Osteocyte (in vitro differentiated cells): Measurements from ENCODE around the gene MYH1. TPM values are rescaled to one million over a fixed set of nuclear protein-coding genes. Genes with fewer than 3 reads are reported as not detected.

Experiments
- DNase-seq: peaks from one replicate; pipeline ENCODE4 v3.0.0; 2021; ENCODE audit warnings: mixed read lengths; ENCODE audit not compliant: unreplicated experiment; ENCODE audit errors: extremely low spot score
- H3K27ac Mint-ChIP-seq: one replicate; pipeline ENCODE4 v1.8.0; 2021; ENCODE audit warnings: mild to moderate bottlenecking, mixed read lengths; ENCODE audit not compliant: unreplicated experiment
- H3K27me3 Mint-ChIP-seq: one replicate; pipeline ENCODE4 v1.8.0; 2021; ENCODE audit warnings: mixed read lengths; ENCODE audit not compliant: unreplicated experiment
- H3K36me3 Mint-ChIP-seq: one replicate; pipeline ENCODE4 v1.8.0; 2021; ENCODE audit warnings: mixed read lengths; ENCODE audit not compliant: unreplicated experiment
- H3K4me1 Mint-ChIP-seq: one replicate; pipeline ENCODE4 v1.8.0; 2021; ENCODE audit warnings: mixed read lengths; ENCODE audit not compliant: unreplicated experiment
- H3K4me3 Mint-ChIP-seq: one replicate; pipeline ENCODE4 v1.8.0; 2021; ENCODE audit warnings: mild to moderate bottlenecking, moderate library complexity, mixed read lengths; ENCODE audit not compliant: unreplicated experiment
- H3K9me3 Mint-ChIP-seq: one replicate; pipeline ENCODE4 v1.8.0; 2021; ENCODE audit warnings: mixed read lengths; ENCODE audit not compliant: unreplicated experiment
- CTCF ChIP-seq: fragments of 200-600 bp; sonication (generic); IDR thresholded peaks from 2 replicates; pipeline ENCODE4 v1.5.0; 2021; ENCODE audit warnings: antibody characterized with exemption, mild to moderate bottlenecking, moderate library complexity
- total RNA-seq: library from RNA; stranded (reverse); gene quantifications from 2 replicates; pipeline ENCODE4 v1.2.1, GENCODE V29; 2021

The MYH1 gene
- total RNA-seq, 1 donor from 2014 or later: not detected

GRCh38 chr17:10482252-10482651 is 36.1 kb downstream of the MYH1 start:
- Mint-ChIP-seq H3K27me3 (no peaks in the 10 kb centered on the region), H3K36me3 (no peaks in the 10 kb centered on the region), H3K4me3 (no peak overlapping the region), H3K9me3 (peaks cover 45% of the 10 kb centered on the region), H3K27ac (no peak overlapping the region), H3K4me1 (no peaks in the 10 kb centered on the region)
- no peak for DNase-seq
- no peak for TF ChIP-seq CTCF

GRCh38 chr17:10477701-10478100 is 40.6 kb downstream of the MYH1 start:
- Mint-ChIP-seq H3K36me3 (no peaks in the 10 kb centered on the region), H3K4me1 (no peaks in the 10 kb centered on the region), H3K27me3 (no peaks in the 10 kb centered on the region), H3K4me3 (no peak overlapping the region), H3K27ac (no peak overlapping the region), H3K9me3 (peaks cover 8% of the 10 kb centered on the region)
- no peak for DNase-seq
- TF ChIP-seq CTCF: no peak

GRCh38 chr17:10474536-10474935 is 43.8 kb downstream of the MYH1 start:
- H3K9me3 Mint-ChIP-seq: no peaks in the 10 kb centered on the region
- H3K4me3 Mint-ChIP-seq: no peak overlapping the region
- no peak for DNase-seq
- H3K36me3 Mint-ChIP-seq: no peaks in the 10 kb centered on the region
- no peaks in the 10 kb centered on the region for H3K4me1 Mint-ChIP-seq
- no peaks in the 10 kb centered on the region for H3K27me3 Mint-ChIP-seq
- no peak overlapping the region for H3K27ac Mint-ChIP-seq
- TF ChIP-seq CTCF: no peak

- no peak for DNase-seq
- Mint-ChIP-seq H3K27ac (no peak overlapping the region), H3K4me1 (no peaks in the 10 kb centered on the region), H3K9me3 (peaks cover 3% of the 10 kb centered on the region), H3K4me3 (no peak overlapping the region), H3K36me3 (no peaks in the 10 kb centered on the region), H3K27me3 (no peaks in the 10 kb centered on the region)
- TF ChIP-seq CTCF: no peak
These were observed 46.5 kb downstream of the MYH1 start for GRCh38 chr17:10471858-10472257.

GRCh38 chr17:10469459-10469858 is 48.9 kb downstream of the MYH1 start, which contains the start of gene MYH4:
Gene MYH4 (minus strand): TSS chr17:10469559. CDS start chr17:10466745, 2,814 bp downstream.
- H3K27me3 Mint-ChIP-seq: no peaks in the 10 kb centered on the region
- no peaks in the 10 kb centered on the region for H3K36me3 Mint-ChIP-seq
- H3K4me1 Mint-ChIP-seq: no peaks in the 10 kb centered on the region
- H3K4me3 Mint-ChIP-seq: no peak within 1 kb of the TSS
- H3K9me3 Mint-ChIP-seq: peaks cover 8% of the 10 kb centered on the region
- TF ChIP-seq CTCF: no peak
- no peak within 1 kb of the TSS for H3K27ac Mint-ChIP-seq
- DNase-seq: no peak
